ENCODE data around the gene SNRNP27.

Gene SNRNP27

DNA sequence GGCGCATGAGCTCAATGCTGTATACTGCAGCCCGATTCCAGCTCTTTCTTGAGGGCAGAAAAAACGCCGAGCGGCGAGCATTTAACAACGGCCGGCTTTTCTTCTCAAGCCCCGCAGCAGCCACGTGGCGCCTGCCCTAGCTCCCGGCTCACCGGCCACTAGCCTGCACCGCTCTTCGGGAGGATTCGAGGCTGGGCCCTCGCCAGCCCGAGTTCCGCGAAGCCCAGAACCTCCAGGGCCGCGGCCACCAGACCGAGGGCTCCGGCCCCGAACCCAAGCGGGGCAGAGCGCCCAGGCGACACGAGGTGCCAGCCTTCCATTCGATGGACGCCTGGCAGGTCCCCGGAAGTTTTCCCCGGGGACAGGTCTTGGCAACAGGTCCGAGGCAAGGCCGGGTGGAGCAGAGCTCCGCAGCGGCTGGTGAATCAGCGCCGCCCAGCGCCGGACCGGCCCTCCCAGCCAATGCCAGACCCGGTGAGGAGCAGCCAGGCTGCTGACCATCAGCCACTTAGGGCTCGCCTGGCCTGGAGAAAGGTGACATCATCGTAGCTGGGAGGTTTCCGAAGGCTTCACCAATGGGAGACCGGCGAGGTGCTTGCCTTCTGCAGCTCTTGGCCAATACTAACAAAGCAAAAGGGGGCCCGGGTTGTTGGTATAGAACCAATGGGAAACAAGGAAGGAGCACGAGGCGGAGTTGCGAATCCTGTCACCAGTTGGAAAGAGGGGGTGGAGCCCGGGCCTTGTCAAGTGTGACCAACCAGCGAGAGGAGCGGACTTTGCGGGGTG is 20.6 kb downstream of the SNRNP27 start:
- TF ChIP-seq TCF4 (CRISPR knock-in tag; IDR thresholded peaks at IDR 0.05; ENCODE audit: borderline replicate concordance) (peak; percentile 49; the same call in 1 of the 2 replicates), OSR1 (CRISPR knock-in tag; IDR thresholded peaks at IDR 0.05) (no peak), ZNF70 (CRISPR knock-in tag; IDR thresholded peaks at IDR 0.05) (no peak), PPARA (CRISPR knock-in tag; IDR thresholded peaks at IDR 0.05; ENCODE audit: borderline replicate concordance) (peak; percentile 46; the same call in 1 of the 2 replicates), RARB (CRISPR knock-in tag; IDR thresholded peaks at IDR 0.05) (no peak), ZFP30 (CRISPR knock-in tag; IDR thresholded peaks at IDR 0.05) (no peak), ZC3H10 (CRISPR knock-in tag; IDR thresholded peaks at IDR 0.05) (no peak), ZNF8 (CRISPR knock-in tag; IDR thresholded peaks at IDR 0.05) (no peak), ARNTL (CRISPR knock-in tag; IDR thresholded peaks at IDR 0.05; ENCODE audit: borderline replicate concordance, low read depth) (no peak), BACH2 (CRISPR knock-in tag; IDR thresholded peaks at IDR 0.05; ENCODE audit: borderline replicate concordance) (no peak), ZFP3 (CRISPR knock-in tag; IDR thresholded peaks at IDR 0.05) (peak; percentile 74), ESRRG (CRISPR knock-in tag; IDR thresholded peaks at IDR 0.05) (no peak), TOX (CRISPR knock-in tag; IDR thresholded peaks at IDR 0.05; ENCODE audit: borderline replicate concordance) (no peak), SNAI2 (CRISPR knock-in tag; IDR thresholded peaks at IDR 0.05) (no peak), GLIS3 (CRISPR knock-in tag; IDR thresholded peaks at IDR 0.05) (peak; percentile 80; the same call in 1 of the 2 replicates), CSDC2 (CRISPR knock-in tag; IDR thresholded peaks at IDR 0.05) (peak; percentile 74; the same call in 1 of the 2 replicates)
- TF ChIP-seq, protein P1, sequence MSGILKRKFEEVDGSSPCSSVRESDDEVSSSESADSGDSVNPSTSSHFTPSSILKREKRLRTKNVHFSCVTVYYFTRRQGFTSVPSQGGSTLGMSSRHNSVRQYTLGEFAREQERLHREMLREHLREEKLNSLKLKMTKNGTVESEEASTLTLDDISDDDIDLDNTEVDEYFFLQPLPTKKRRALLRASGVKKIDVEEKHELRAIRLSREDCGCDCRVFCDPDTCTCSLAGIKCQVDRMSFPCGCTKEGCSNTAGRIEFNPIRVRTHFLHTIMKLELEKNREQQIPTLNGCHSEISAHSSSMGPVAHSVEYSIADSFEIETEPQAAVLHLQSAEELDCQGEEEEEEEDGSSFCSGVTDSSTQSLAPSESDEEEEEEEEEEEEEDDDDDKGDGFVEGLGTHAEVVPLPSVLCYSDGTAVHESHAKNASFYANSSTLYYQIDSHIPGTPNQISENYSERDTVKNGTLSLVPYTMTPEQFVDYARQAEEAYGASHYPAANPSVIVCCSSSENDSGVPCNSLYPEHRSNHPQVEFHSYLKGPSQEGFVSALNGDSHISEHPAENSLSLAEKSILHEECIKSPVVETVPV (CRISPR knock-in tag; IDR thresholded peaks at IDR 0.05) = no peak
- TF ChIP-seq, protein P2, sequence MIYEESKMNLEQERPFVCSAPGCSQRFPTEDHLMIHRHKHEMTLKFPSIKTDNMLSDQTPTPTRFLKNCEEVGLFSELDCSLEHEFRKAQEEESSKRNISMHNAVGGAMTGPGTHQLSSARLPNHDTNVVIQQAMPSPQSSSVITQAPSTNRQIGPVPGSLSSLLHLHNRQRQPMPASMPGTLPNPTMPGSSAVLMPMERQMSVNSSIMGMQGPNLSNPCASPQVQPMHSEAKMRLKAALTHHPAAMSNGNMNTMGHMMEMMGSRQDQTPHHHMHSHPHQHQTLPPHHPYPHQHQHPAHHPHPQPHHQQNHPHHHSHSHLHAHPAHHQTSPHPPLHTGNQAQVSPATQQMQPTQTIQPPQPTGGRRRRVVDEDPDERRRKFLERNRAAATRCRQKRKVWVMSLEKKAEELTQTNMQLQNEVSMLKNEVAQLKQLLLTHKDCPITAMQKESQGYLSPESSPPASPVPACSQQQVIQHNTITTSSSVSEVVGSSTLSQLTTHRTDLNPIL (CRISPR knock-in tag; IDR thresholded peaks at IDR 0.05; ENCODE audit: low read depth) = no peak
- TF ChIP-seq, protein P3, sequence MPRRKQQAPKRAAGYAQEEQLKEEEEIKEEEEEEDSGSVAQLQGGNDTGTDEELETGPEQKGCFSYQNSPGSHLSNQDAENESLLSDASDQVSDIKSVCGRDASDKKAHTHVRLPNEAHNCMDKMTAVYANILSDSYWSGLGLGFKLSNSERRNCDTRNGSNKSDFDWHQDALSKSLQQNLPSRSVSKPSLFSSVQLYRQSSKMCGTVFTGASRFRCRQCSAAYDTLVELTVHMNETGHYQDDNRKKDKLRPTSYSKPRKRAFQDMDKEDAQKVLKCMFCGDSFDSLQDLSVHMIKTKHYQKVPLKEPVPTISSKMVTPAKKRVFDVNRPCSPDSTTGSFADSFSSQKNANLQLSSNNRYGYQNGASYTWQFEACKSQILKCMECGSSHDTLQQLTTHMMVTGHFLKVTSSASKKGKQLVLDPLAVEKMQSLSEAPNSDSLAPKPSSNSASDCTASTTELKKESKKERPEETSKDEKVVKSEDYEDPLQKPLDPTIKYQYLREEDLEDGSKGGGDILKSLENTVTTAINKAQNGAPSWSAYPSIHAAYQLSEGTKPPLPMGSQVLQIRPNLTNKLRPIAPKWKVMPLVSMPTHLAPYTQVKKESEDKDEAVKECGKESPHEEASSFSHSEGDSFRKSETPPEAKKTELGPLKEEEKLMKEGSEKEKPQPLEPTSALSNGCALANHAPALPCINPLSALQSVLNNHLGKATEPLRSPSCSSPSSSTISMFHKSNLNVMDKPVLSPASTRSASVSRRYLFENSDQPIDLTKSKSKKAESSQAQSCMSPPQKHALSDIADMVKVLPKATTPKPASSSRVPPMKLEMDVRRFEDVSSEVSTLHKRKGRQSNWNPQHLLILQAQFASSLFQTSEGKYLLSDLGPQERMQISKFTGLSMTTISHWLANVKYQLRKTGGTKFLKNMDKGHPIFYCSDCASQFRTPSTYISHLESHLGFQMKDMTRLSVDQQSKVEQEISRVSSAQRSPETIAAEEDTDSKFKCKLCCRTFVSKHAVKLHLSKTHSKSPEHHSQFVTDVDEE (CRISPR knock-in tag; IDR thresholded peaks at IDR 0.05) = peak; percentile 16; the same call in 1 of the 2 replicates
- TF ChIP-seq, protein P4, sequence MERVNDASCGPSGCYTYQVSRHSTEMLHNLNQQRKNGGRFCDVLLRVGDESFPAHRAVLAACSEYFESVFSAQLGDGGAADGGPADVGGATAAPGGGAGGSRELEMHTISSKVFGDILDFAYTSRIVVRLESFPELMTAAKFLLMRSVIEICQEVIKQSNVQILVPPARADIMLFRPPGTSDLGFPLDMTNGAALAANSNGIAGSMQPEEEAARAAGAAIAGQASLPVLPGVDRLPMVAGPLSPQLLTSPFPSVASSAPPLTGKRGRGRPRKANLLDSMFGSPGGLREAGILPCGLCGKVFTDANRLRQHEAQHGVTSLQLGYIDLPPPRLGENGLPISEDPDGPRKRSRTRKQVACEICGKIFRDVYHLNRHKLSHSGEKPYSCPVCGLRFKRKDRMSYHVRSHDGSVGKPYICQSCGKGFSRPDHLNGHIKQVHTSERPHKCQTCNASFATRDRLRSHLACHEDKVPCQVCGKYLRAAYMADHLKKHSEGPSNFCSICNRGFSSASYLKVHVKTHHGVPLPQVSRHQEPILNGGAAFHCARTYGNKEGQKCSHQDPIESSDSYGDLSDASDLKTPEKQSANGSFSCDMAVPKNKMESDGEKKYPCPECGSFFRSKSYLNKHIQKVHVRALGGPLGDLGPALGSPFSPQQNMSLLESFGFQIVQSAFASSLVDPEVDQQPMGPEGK (CRISPR knock-in tag; IDR thresholded peaks at IDR 0.05; ENCODE audit: borderline replicate concordance) = peak; percentile 41; the same call in 1 of the 2 replicates
- TF ChIP-seq, protein P5, sequence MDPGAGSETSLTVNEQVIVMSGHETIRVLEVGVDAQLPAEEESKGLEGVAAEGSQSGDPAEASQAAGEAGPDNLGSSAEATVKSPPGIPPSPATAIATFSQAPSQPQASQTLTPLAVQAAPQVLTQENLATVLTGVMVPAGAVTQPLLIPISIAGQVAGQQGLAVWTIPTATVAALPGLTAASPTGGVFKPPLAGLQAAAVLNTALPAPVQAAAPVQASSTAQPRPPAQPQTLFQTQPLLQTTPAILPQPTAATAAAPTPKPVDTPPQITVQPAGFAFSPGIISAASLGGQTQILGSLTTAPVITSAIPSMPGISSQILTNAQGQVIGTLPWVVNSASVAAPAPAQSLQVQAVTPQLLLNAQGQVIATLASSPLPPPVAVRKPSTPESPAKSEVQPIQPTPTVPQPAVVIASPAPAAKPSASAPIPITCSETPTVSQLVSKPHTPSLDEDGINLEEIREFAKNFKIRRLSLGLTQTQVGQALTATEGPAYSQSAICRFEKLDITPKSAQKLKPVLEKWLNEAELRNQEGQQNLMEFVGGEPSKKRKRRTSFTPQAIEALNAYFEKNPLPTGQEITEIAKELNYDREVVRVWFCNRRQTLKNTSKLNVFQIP (CRISPR knock-in tag; IDR thresholded peaks at IDR 0.05; ENCODE audit: borderline replicate concordance, low read depth) = 0 out of 2 replicates have a peak, but pooled peaks have one; percentile 66
- ATAC-seq = peak; percentile 94
